ENCODE results near the gene POLDIP3.
"Not testable (repeated sequence)": the region's sequence is repeated elsewhere in the genome, so short reads cannot be mapped to it uniquely, and the experiment has no call there.

POLDIP3 gene

GRCh38 chr22:42553475-42554361 is 61.0 kb downstream of the POLDIP3 start, which contains the start of gene SERHL2:
Gene SERHL2 (plus strand): TSS chr22:42553956. CDS start chr22:42554021, 65 bp downstream.
- peak; percentile 22 for DNase-seq (ENCODE audit: low read depth)

GRCh38 chr22:42552294-42552647 is 62.4 kb downstream of the POLDIP3 start:
- DNase-seq (ENCODE audit: low read depth): not testable (repeated sequence)

- DNase-seq (ENCODE audit: low read depth): no peak
Measured at GRCh38 chr22:42549331-42550060, 65.2 kb downstream of the POLDIP3 start.

- no peak for DNase-seq (ENCODE audit: low read depth)
Measured at GRCh38 chr22:42548597-42549330, 65.9 kb downstream of the POLDIP3 start.

- DNase-seq (ENCODE audit: low read depth): not testable (repeated sequence)
Measured at GRCh38 chr22:42548126-42548525, 66.6 kb downstream of the POLDIP3 start.

GRCh38 chr22:42547562-42547961 is 67.1 kb downstream of the POLDIP3 start:
- no peak for DNase-seq (ENCODE audit: low read depth)

GRCh38 chr22:42544686-42545085 is 70.0 kb downstream of the POLDIP3 start:
- DNase-seq (ENCODE audit: low read depth): peak; percentile 11

- not testable (repeated sequence) for DNase-seq (ENCODE audit: low read depth)
Measured at GRCh38 chr22:42539236-42539771, 75.4 kb downstream of the POLDIP3 start.

GRCh38 chr22:42537199-42537831 is 77.4 kb downstream of the POLDIP3 start:
- DNase-seq (ENCODE audit: low read depth): not testable (repeated sequence)

GRCh38 chr22:42536634-42537033 is 78.0 kb downstream of the POLDIP3 start:
- DNase-seq (ENCODE audit: low read depth): not testable (repeated sequence)

GRCh38 chr22:42536166-42536565 is 78.5 kb downstream of the POLDIP3 start:
- DNase-seq (ENCODE audit: low read depth): no peak

- DNase-seq (ENCODE audit: low read depth): not testable (repeated sequence)
Measured at GRCh38 chr22:42535082-42535731, 79.5 kb downstream of the POLDIP3 start.
